Upper lobe of right lung (tissue), 1 donor: ENCODE measurements around the gene TWIST1. TPM values are rescaled to one million over a fixed set of nuclear protein-coding genes. Genes with fewer than 3 reads are reported as not detected.

Source experiments
- ATAC-seq: fragments of 200-7000 bp; cut with Tn5 transposase; one replicate; pipeline ENCODE4 v1.9.1; 2020; ENCODE audit warnings: mild to moderate bottlenecking, moderate library complexity
- DNase-seq: peaks from one replicate; pipeline ENCODE4 v3.0.0-alpha.2; 2020
- H3K27ac ChIP-seq: fragments of 200-600 bp; one replicate; pipeline ENCODE4 v1.8.0; 2022
- H3K27me3 ChIP-seq: fragments of 200-600 bp; one replicate; pipeline ENCODE4 v1.8.0; 2022; ENCODE audit warnings: mild to moderate bottlenecking
- H3K36me3 ChIP-seq: fragments of 200-600 bp; one replicate; pipeline ENCODE4 v1.8.0; 2022
- H3K4me1 ChIP-seq: fragments of 200-600 bp; one replicate; pipeline ENCODE4 v1.8.0; 2022
- H3K4me3 ChIP-seq: fragments of 200-600 bp; one replicate; pipeline ENCODE4 v1.8.0; 2022; ENCODE audit warnings: mild to moderate bottlenecking
- H3K9me3 ChIP-seq: fragments of 200-600 bp; one replicate; pipeline ENCODE4 v1.8.0; 2022
- intact Hi-C: fragments of 100-400 bp; cut with DNase I; formaldehyde crosslinking; loops from one replicate; pipeline ENCODE4 v1.11.0; 2022
- long read RNA-seq: library from polyadenylated mRNA; unstranded; transcript quantifications from one replicate; pipeline ENCODE4 v2.0.0, GENCODE V29; 2021
- total RNA-seq: library from RNA; stranded (reverse); fragmentation: NEBNext Ultra II Directional; extraction: Animal tissue kit (Norgen Biotek cat#: 25700); gene quantifications from one replicate; pipeline ENCODE4 v1.2.1, GENCODE V29; 2021
- TF ChIP-seq, protein P1 (sequence below): fragments of 200-600 bp; IDR thresholded peaks from one replicate; pipeline ENCODE4 v1.8.0; 2022; ENCODE audit warnings: antibody characterized with exemption
- donor health status: DM: no; HTN: yes; CAD: no; lungs with severe emphysema.

TWIST1 gene
- not detected for total RNA-seq
- long read RNA-seq = 0 reads

DNA sequence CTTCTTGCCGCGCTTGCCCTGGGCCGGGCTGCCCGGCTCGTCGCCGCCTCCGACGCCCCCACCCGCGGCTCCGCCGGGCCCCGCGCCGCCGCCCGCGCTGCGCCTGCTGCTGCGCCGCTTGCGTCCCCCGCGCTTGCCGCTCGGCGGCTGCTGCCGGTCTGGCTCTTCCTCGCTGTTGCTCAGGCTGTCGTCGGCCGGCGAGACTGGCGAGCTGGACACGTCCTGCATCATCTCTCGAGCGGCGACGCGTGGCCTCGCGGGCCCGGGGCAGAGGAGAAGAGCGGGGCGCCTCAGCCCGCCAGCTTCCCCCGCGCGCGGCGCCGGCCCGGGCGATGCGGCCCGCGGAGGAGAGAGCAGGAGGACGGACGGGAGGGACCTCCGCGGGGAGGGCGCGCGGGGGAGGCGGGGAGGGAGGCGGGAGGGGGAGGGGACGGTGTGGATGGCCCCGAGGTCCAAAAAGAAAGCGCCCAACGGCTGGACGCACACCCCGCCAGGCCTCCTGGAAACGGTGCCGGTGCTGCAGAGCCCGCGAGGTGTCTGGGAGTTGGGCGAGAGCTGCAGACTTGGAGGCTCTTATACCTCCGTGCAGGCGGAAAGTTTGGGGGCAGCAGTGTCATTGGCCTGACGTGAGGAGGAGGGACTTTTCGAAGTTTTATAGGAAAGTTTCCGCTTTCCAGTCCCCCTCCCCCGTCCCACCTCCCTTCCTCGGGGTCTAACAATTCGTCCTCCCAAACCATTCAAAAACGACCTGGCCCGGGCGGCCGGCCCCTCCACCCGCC lies at the start of gene TWIST1:
Gene TWIST1, minus strand, starts transcription at position 546 of the 779 bp plus-strand sequence. Its CDS starts 315 bp downstream, at position 231.
- peak; percentile 66 for DNase-seq
- Histone ChIP-seq H3K27me3 (peaks cover 95% of the 10 kb centered on the region), H3K27ac (no peak within 1 kb of the TSS), H3K9me3 (no peaks in the 10 kb centered on the region), H3K4me3 (peak within 1 kb of the TSS; percentile 43), H3K36me3 (no peaks in the 10 kb centered on the region), H3K4me1 (no peaks in the 10 kb centered on the region)
- intact Hi-C loops = no loop called here
- TF ChIP-seq, protein P1, sequence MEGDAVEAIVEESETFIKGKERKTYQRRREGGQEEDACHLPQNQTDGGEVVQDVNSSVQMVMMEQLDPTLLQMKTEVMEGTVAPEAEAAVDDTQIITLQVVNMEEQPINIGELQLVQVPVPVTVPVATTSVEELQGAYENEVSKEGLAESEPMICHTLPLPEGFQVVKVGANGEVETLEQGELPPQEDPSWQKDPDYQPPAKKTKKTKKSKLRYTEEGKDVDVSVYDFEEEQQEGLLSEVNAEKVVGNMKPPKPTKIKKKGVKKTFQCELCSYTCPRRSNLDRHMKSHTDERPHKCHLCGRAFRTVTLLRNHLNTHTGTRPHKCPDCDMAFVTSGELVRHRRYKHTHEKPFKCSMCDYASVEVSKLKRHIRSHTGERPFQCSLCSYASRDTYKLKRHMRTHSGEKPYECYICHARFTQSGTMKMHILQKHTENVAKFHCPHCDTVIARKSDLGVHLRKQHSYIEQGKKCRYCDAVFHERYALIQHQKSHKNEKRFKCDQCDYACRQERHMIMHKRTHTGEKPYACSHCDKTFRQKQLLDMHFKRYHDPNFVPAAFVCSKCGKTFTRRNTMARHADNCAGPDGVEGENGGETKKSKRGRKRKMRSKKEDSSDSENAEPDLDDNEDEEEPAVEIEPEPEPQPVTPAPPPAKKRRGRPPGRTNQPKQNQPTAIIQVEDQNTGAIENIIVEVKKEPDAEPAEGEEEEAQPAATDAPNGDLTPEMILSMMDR = no peak
- peak; percentile 37 for ATAC-seq

DNA sequence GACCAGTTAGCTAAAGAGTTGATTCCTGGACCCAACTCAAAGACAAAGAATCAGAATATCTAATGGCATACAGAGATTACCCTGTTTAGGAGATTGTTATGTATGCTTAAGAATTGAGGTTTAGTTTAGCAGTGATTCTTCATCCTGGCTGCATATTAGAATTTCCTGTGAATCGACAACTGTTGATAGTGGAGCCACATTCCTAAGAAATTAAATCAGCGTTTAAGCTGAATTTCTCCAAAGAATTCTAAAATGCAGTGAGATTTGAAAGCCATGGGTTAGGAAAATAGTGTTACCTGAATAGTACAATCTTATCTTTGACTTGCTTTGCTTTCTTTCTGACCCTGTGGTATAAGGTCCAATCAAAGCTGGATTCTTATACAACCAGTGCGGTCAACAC lies 44.2 kb upstream of the TWIST1 start:
- TF ChIP-seq, protein P1 = no peak
- H3K27me3 ChIP-seq = no peaks in the 10 kb centered on the region
- DNase-seq = no peak
- H3K4me1 ChIP-seq = no peaks in the 10 kb centered on the region
- no peaks in the 10 kb centered on the region for H3K9me3 ChIP-seq
- intact Hi-C loops = no loop called here
- H3K4me3 ChIP-seq = no peak overlapping the region
- no peak overlapping the region for H3K27ac ChIP-seq
- ATAC-seq = no peak
- H3K36me3 ChIP-seq = no peaks in the 10 kb centered on the region

DNA sequence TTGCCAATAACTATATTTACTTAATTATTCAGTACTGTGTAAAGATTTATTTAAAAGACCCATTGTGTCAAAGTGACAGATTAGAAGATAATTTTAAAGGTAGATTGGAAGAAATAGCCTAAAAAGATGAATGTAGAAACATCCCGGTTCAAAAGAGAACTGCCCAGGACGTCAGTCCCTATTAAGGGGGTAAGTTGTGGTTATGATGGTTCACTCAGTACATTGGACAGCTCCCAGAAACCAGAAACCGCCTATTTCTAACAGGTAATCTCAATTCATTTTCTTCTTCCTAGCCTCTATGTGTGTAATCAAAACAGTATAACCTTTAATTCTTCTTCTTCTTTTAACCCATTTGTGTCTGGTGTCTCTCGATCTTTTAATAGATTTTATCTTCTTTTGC lies 29.3 kb upstream of the TWIST1 start:
- no peak for ATAC-seq
- Histone ChIP-seq H3K36me3 (no peaks in the 10 kb centered on the region), H3K27me3 (peaks cover 48% of the 10 kb centered on the region), H3K4me3 (no peak overlapping the region), H3K27ac (no peak overlapping the region), H3K4me1 (no peaks in the 10 kb centered on the region), H3K9me3 (no peaks in the 10 kb centered on the region)
- no peak for DNase-seq
- intact Hi-C loops = no loop called here
- TF ChIP-seq, protein P1 = no peak

DNA sequence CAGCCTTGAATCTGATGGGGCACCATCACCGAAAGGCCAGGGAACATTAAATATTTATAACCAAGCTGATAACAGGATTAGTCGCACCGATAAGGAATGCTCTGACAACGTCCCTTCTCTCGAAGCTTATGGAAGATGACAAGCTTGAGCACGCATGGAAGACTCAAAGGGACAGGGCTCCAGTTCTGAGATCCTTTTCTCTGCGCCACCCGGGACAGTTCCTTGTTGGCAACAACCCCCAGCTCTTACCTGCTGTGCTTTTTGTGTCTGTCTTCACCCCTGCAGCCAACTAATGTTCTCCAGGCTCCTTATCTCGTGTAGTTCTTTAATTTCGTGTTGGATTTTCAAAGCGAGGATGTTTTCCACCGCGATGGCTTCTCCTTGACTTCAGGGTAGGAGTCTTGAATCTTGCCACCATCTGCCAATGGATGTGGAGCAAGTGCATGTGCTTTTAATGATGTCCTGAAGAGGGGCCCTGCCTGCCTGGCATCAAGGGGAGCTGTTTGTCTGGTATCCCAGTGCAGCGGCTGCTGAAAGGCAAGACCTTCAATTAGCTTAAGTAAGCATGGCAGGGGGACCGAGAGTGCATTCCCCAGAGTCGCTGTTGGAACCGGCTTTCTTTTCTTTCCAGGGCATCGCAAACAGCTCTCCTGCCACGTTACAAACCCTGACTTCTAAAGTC lies 28.1 kb upstream of the TWIST1 start:
- intact Hi-C loops = no loop called here
- H3K36me3 ChIP-seq = no peaks in the 10 kb centered on the region
- no peaks in the 10 kb centered on the region for H3K9me3 ChIP-seq
- TF ChIP-seq, protein P1 = no peak
- no peaks in the 10 kb centered on the region for H3K4me1 ChIP-seq
- ATAC-seq (no peak), DNase-seq (no peak)
- no peak overlapping the region for H3K4me3 ChIP-seq
- H3K27ac ChIP-seq = no peak overlapping the region
- peaks cover 51% of the 10 kb centered on the region for H3K27me3 ChIP-seq

DNA sequence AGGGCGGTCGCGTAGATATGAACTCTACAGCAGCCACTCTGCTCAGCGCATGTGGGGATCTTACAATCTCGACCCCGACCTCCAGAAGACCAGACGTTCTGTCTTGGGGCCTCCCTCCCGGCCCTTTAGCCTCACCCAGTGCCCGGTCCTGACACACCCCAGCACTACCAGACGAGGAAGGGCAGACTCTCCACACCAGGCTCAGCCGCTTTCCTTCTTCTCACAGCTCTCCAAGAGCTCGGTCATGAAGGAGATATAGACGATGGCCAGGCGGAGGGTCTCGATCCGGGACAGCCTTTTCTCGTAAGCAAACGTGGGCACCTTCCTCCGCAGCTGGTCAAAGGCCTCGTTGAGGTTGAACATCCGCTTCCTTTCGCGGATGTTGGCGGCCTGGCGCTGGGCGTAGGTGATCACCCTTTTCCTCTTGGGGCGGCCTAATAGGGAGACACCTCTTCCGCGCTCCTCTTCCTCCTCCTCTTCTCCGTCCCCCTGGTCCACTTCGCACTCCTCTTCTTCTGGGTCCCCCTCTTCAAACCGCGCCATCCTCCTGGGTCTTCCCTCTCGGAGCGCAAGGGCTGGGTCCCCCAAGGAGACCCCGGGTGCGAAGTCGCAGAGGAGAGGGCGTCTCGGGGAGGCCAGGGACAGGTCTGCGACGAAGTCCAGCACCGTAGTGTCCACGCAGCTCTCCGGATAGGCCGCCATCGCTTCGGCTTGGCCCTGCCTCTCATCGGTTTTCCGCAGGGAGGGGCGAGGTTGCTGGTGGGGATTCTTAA lies 27.4 kb upstream of the TWIST1 start, which contains the start of gene FERD3L:
Gene FERD3L, minus strand, starts transcription at position 761 of the 773 bp plus-strand sequence. Its CDS starts 59 bp downstream, at position 702.
- Histone ChIP-seq H3K4me3 (no peak within 1 kb of the TSS), H3K9me3 (no peaks in the 10 kb centered on the region), H3K27me3 (peaks cover 51% of the 10 kb centered on the region), H3K4me1 (no peaks in the 10 kb centered on the region), H3K27ac (no peak within 1 kb of the TSS), H3K36me3 (no peaks in the 10 kb centered on the region)
- no peak for DNase-seq
- peak; percentile 48 for ATAC-seq
- intact Hi-C loops = no loop called here
- TF ChIP-seq, protein P1 = no peak
